Left cardiac atrium (tissue), 4 donors: ENCODE data around the gene DLX1. TPM values are rescaled to one million over a fixed set of nuclear protein-coding genes. Genes with fewer than 3 reads are reported as not detected.
"Not testable (repeated sequence)": the region's sequence is repeated elsewhere in the genome, so short reads cannot be mapped to it uniquely, and the experiment has no call there.

Experiments used
- ATAC-seq, 2 donors: fragments of 200-7000 bp; cut with Tn5 transposase; one replicate each; pipeline ENCODE4 v1.9.1; 2020; ENCODE audit warnings: mild to moderate bottlenecking in 2 of 2, moderate library complexity in 2 of 2
- DNase-seq: peaks from one replicate; pipeline ENCODE4 v3.0.0-alpha.2; 2020
- intact Hi-C, 2 donors: fragments of 100-400 bp; cut with DNase I; formaldehyde crosslinking; loops; one replicate each; pipeline versions ENCODE4 v1.14.1 to v1.15.1; 2022 to 2023
- total RNA-seq, 2 donors: library from RNA; stranded (reverse); fragmentation: NEBNext Ultra II Directional; extraction: Animal tissue kit (Norgen Biotek cat#: 25700); gene quantifications; one replicate each; pipeline ENCODE4 v1.2.1, GENCODE V29; 2021
- donor health status: DM: no; HTN: yes; CAD: no.
- donor health status: DM: no; HTN: yes; CAD: no; lungs with severe emphysema.
- donor health status: DM: yes; HTN: yes; CAD: no.
- donor health status: Dilated cardiomyopathy.

Gene DLX1
- total RNA-seq, 2 donors from 2014 or later, result 0.15 to 0.16 TPM

GRCh38 chr2:172106108-172106961 is 21.0 kb downstream of the DLX1 start:
- intact Hi-C loops, result loop anchor here in 1 of 2 donors (10.0 kb wide), 2 partner anchors 292 to 512 kb away; no protein-coding TSS in a partner anchor
- DNase-seq (no peak), ATAC-seq (no peak)

GRCh38 chr2:172107690-172108586 is 22.6 kb downstream of the DLX1 start:
- DNase-seq (no peak), ATAC-seq (no peak)
- intact Hi-C loops, result loop anchor here in 1 of 2 donors (10.0 kb wide), 2 partner anchors 293 to 513 kb away; no protein-coding TSS in a partner anchor

- DNase-seq (no peak), ATAC-seq (no peak)
- intact Hi-C loops, result loop anchor here in 1 of 2 donors (10.0 kb wide), 2 partner anchors 294 to 514 kb away; no protein-coding TSS in a partner anchor
Measured at GRCh38 chr2:172108587-172108930, 23.3 kb downstream of the DLX1 start.

DNA sequence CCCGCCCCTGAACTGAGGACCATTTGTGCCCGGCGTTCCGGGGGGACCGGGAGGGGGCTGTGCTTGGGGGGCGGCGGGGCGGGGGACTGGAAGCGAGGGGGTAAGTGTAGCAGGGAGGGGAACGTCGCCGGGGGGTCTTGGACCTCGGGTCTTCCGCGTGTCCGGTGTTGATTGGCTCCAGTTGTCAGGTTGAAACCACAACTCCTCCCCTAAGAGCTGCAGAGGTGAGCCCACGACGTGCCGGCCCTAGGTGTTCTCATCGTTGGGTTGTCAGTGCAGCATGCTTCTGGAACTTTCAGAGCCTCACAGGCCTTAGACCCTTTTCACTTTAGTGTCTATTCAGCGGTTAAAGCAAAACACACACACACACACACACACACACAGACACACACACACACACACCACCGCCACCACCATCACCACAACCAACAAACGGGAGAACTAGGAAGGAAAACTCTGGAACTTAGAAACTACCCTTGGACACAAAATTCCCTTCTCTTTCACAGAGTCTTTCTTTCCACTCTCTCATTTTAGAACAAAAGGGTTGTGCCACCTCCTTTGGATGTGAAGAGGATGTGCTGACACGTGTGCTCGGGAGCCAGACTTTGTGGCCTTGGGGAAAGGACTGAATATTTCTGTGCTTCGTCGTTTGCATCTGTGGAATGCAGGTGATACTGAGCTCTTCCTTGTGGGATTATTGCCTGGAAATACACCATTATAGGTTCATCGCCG is 24.1 kb downstream of the DLX1 start:
- DNase-seq, result no peak
- intact Hi-C loops, result loop anchor here in 1 of 2 donors (10.0 kb wide), 2 partner anchors 295 to 515 kb away; no protein-coding TSS in a partner anchor
- ATAC-seq, result no peak

- ATAC-seq (no peak), DNase-seq (no peak)
- intact Hi-C loops, result loop anchor here in 1 of 2 donors (5.0 to 10.0 kb wide), 3 partner anchors 295 to 515 kb away; no protein-coding TSS in a partner anchor
Measured at GRCh38 chr2:172109988-172110811, 24.9 kb downstream of the DLX1 start.

- no peak for DNase-seq
- intact Hi-C loops, result loop anchor here in 1 of 2 donors (5.0 kb wide), 1 partner anchor 406 kb away; no protein-coding TSS in a partner anchor
- peak in 1 of 2 donors; percentile 27 for ATAC-seq
Measured at GRCh38 chr2:172113617-172114016, 28.3 kb downstream of the DLX1 start.

- intact Hi-C loops, result loop anchor here in 1 of 2 donors (5.0 kb wide), 1 partner anchor 407 kb away; no protein-coding TSS in a partner anchor
- DNase-seq, ATAC-seq: not testable (repeated sequence)
Measured at GRCh38 chr2:172114176-172114575, 28.9 kb downstream of the DLX1 start.

GRCh38 chr2:172114579-172114978 is 29.3 kb downstream of the DLX1 start:
- intact Hi-C loops, result loop anchor here in 1 of 2 donors (5.0 kb wide), 1 partner anchor 407 kb away; no protein-coding TSS in a partner anchor
- DNase-seq, result no peak
- ATAC-seq, result no peak

- no peak for DNase-seq
- intact Hi-C loops, result no loop called here
- ATAC-seq, result no peak
Measured at GRCh38 chr2:172116107-172116506, 30.8 kb downstream of the DLX1 start.

DNA sequence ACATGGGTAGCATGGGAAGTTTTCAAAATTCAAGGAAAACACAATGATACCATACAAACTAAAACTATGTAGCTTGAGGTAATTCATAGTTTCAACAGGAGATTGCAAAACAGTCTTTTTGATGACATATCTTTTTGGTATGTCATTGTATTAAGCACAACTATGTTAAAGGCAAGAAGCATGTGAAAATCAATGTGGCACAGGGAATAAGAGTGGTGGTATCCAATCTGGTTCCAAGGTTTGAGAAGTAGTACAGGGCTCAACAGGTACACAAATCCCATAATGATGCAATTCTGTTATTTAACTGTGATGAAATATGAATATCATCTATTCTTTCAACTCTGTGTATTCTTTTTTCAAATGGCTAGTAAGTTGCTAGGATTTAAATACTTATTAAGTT is 33.8 kb downstream of the DLX1 start:
- intact Hi-C loops, result no loop called here
- ATAC-seq, result no peak

DNA sequence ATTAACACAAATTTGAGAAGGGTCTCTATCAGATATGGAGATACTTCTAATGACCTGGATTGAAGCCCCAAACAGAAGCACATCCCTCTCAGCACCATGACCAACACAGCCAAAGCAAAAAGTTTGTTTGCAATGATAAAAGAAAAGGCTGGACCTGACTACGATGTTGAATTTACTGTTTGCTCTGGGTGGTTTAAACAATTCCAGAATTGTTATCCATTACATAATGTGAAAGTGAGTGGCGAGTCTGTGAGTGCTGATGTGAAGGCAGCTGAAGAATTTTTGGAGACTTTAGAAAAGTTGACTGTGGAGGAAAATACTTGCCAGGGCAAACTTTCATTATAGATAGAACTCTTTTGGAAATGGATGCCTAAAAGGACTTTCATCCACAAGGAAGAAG is 34.8 kb downstream of the DLX1 start:
- ATAC-seq (no peak), DNase-seq (no peak)
- intact Hi-C loops, result no loop called here

More for the DNA sequence above, 33.8 kb downstream of the DLX1 start:
- no peak for DNase-seq

DNA sequence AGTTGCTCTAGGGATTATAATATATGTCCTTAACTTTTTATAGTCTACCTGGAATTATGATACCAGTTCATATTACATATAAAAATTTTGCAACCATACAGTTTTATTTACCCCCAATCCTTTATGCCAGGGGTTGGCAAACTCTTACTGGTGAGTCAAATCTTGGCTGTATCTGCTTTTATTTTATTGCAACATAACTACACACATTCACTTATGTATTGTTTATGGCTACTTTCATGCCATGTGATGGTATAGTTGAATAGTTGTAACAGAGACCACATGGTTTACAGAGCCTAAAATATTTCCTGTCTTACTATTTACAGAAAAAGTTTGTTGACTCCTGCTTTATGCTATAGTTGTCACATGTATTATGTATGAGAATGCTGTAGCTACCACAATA is 43.2 kb downstream of the DLX1 start:
- DNase-seq (no peak), ATAC-seq (no peak)
- intact Hi-C loops, result no loop called here

DNA sequence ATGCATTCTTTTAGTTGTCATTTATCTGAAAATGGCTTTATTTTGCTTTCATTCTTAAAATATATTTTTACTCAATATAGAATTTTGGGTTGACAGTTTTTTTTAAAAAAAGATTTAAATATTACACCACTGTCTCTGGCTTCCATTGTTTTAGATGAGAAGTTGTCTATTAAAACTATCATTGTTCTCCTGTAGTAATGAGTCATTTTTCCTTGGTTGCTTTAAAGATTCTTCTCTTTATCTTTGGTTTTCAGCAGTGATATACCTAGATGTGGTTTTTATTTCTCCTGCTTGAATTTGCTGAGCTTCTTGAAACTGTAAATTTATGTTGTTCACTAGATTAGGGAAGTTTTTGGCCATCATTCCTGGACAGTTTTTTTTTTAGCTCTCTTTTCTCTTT is 44.1 kb downstream of the DLX1 start:
- intact Hi-C loops, result no loop called here
- no peak for DNase-seq
- ATAC-seq, result no peak

DNA sequence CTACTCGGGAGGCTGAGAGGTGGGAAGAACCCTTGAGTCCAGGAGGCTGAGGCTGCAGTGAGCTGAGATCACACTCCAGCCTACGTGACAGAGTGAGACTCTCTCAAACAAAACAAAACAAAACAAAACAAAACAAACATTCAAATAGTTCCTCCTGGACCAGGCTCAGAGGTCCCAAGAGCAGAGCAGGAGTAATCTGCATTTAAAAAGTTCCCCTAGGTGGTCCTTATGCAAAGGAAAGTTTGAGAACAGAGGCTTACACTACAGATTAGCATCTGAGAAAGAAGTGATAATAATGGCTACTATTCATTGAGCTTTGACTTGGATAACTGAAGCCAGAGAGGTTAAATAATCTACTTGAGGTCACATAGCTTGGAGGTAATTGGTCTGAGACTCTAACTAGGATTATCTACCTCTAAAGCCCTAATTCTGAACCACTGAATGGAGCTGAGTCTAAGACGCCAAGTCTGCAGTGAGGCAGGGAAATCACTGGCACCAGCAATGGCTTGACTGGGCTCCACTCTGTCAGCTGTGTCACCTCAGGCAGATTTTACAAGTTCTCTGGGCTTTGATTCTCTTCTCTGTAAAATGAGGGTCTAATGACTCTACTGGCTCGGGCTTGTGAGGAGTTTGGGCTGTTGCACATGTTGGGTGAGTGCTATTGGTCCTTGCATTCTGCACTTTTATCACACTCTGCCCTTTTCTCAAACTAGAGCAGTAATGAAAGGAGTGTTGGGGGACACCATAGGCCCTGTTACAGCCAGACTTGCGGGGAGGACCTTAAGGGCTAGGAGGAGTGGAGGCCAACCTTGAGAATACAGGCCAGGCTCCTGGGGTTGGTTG is 46.6 kb downstream of the DLX1 start:
- DNase-seq, result no peak
- intact Hi-C loops, result no loop called here

GRCh38 chr2:172134270-172134669 is 49.0 kb downstream of the DLX1 start:
- no peak for DNase-seq
- ATAC-seq, result no peak
- intact Hi-C loops, result no loop called here

More for the DNA sequence above, 46.6 kb downstream of the DLX1 start:
- no peak for ATAC-seq

DNA sequence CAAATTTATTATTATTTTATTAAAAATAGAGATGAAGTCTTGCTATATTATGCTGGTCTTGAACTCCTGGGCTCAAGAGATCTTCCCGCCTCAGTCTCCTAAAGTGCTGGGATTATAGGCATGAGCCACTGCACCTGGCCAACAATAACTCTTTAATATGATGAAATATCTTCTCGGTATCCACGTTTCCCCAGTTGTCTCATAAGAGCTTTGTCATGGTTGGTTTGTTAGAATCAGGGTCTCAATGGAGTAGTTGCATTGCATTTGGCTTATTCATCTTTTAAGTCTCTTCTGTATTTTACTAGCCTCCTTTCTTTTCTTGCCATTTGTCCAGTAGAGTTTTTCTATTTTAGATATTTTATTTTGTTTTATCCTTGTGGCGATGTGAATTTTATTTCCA is 50.1 kb downstream of the DLX1 start:
- no peak for DNase-seq
- no peak for ATAC-seq
- intact Hi-C loops, result no loop called here

- intact Hi-C loops, result no loop called here
- no peak for DNase-seq
- no peak for ATAC-seq
Measured at GRCh38 chr2:172137109-172137508, 51.8 kb downstream of the DLX1 start.
